Measurements from ENCODE around the gene SZRD1. TPM values are rescaled to one million over a fixed set of nuclear protein-coding genes. Genes with fewer than 3 reads are reported as not detected.

SZRD1 gene
- total and polyA plus RNA-seq, 9 of the 15 experiments (the other 6 are each of a cell fraction or from before 2014, with no cell fraction given): 3.9 to 149 (median 82.5) TPM

DNA sequence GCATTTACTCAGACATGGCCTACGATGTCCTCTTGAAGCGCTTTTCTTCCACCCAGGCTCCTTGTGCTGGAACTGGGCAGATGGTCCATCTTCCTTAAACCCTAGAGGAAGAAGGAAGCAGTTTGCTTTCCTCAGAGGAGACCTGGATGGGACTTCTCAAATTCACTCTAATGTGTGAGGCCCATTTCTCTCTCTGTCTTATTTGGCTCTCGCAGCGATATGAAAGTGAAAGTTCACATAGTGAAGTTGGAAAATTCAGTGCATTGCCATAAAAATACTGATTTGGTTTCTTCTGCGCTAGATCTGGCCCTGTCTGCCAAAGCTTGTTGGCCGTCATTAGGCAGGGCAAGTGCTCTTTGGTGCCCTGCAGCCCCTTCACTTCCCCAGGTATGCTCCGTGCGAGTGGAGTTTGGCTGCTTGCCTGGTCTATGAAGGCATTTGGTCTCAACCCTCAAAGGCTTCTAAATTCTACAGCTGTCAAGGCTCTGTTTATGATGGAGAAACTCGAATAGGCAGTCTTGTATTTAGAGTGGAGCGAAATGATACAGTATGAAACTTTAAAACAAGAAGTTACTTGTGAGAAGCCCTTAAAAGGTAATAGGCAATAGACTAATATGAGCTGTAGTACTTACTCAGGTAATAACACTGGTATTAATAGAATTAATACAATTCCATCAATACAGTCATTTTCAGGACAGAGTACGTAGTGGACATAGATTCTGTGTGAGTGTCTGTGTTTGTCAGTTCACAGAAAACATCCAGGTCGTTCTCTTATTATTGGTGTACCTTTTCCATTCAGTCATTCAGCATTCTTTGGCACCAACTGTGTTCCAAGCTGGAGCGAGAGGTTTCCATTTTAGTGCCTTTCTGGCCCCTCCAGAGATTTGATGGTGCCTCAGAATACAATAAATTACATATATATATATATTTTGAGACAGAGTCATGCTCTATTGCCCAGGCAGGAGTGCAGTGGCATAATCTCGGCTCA, 20.5 kb downstream of the SZRD1 start:
- in situ Hi-C loops (cut with MboI): no loop called here
- no peak overlapping the region for H3K9ac ChIP-seq (ENCODE audit: insufficient read depth in 1 of 2, low read depth in 2 of 2, low read length in 2 of 2)

More for the DNA sequence above, 20.5 kb downstream of the SZRD1 start:
- Histone ChIP-seq H3K27ac (ENCODE audit: extremely low read depth, low read depth, low read length) (no peak overlapping the region), H2AFZ (ENCODE audit: low read depth, low read length) (no peak overlapping the region), H3K79me2 (ENCODE audit: control insufficient read depth, insufficient read depth, low read length) (peaks cover 93% of the 10 kb centered on the region), H3K4me1 (replicated peaks in 1 of 2; ENCODE audit: control insufficient read depth in 2 of 2, insufficient read depth in 2 of 2, low read length in 2 of 2) (peaks cover 3 to 30% of the 10 kb centered on the region in 2 experiments; a peak in 3 of 5 replicates), H3K9me1 (ENCODE audit: control insufficient read depth, insufficient read depth, low read length) (peaks cover 7% of the 10 kb centered on the region), H3K4me2 (ENCODE audit: insufficient read depth, low read length) (no peak overlapping the region), H3K4me3 (no peak overlapping the region), H3K36me3 (ENCODE audit: control insufficient read depth, insufficient read depth, low read length) (peaks cover 29% of the 10 kb centered on the region), H4K20me1 (replicated peaks; ENCODE audit: control insufficient read depth, insufficient read depth, low read length) (peaks cover 64% of the 10 kb centered on the region), H3K9me3 (replicated peaks; ENCODE audit: control insufficient read depth, insufficient read depth, low read depth, low read length) (no peaks in the 10 kb centered on the region), H3K27me3 (ENCODE audit: control insufficient read depth in 2 of 2, insufficient read depth in 2 of 2, low read length in 2 of 2) (no peaks in the 10 kb centered on the region)
- intact Hi-C loops (cut with micrococcal nuclease): no loop called here
- POLR2A ChIA-PET: interaction anchor here (0.6 to 1.3 kb wide), 5 partner anchors 9 to 23 kb away, joined by 3 read pairs; no protein-coding TSS in a partner anchor
- WGBS (ENCODE audit: insufficient coverage, low coverage, missing lambda C conversion rate): 91% methylated on average over 14 of the region's 14 CpGs
- TF ChIP-seq SIN3B (IDR thresholded peaks at IDR 0.05; ENCODE audit: low read depth): no peak
- TF ChIP-seq THRAP3 (IDR thresholded peaks at IDR 0.05; ENCODE audit: borderline replicate concordance): no peak
- no peak for TF ChIP-seq SMARCA5 (IDR thresholded peaks at IDR 0.05)
- TF ChIP-seq, protein P1, sequence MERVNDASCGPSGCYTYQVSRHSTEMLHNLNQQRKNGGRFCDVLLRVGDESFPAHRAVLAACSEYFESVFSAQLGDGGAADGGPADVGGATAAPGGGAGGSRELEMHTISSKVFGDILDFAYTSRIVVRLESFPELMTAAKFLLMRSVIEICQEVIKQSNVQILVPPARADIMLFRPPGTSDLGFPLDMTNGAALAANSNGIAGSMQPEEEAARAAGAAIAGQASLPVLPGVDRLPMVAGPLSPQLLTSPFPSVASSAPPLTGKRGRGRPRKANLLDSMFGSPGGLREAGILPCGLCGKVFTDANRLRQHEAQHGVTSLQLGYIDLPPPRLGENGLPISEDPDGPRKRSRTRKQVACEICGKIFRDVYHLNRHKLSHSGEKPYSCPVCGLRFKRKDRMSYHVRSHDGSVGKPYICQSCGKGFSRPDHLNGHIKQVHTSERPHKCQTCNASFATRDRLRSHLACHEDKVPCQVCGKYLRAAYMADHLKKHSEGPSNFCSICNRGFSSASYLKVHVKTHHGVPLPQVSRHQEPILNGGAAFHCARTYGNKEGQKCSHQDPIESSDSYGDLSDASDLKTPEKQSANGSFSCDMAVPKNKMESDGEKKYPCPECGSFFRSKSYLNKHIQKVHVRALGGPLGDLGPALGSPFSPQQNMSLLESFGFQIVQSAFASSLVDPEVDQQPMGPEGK (CRISPR knock-in tag; IDR thresholded peaks at IDR 0.05; ENCODE audit: borderline replicate concordance): no peak
- TF ChIP-seq, protein P2, sequence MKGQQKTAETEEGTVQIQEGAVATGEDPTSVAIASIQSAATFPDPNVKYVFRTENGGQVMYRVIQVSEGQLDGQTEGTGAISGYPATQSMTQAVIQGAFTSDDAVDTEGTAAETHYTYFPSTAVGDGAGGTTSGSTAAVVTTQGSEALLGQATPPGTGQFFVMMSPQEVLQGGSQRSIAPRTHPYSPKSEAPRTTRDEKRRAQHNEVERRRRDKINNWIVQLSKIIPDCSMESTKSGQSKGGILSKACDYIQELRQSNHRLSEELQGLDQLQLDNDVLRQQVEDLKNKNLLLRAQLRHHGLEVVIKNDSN (CRISPR knock-in tag; IDR thresholded peaks at IDR 0.05): no peak
- no peak for TF ChIP-seq CHD4 (IDR thresholded peaks at IDR 0.05; ENCODE audit: insufficient read depth, insufficient replicate concordance, low read depth, low read length, poor library complexity, severe bottlenecking)
- TF ChIP-seq PHB2 (IDR thresholded peaks at IDR 0.05; ENCODE audit: low read depth): no peak
- no peak for TF ChIP-seq PTBP1 (IDR thresholded peaks at IDR 0.05; ENCODE audit: low read depth, low read length)
- no peak for TF ChIP-seq ZNF146 (CRISPR knock-in tag; IDR thresholded peaks at IDR 0.05; ENCODE audit: unreplicated experiment)
- no peak for TF ChIP-seq CBFA2T3 (IDR thresholded peaks at IDR 0.05)
- no peak for TF ChIP-seq ZFP30 (CRISPR knock-in tag; IDR thresholded peaks at IDR 0.05; ENCODE audit: borderline replicate concordance)
- no peak for TF ChIP-seq FOXJ3 (CRISPR knock-in tag; IDR thresholded peaks at IDR 0.05)
- TF ChIP-seq ZNF583 (CRISPR knock-in tag; IDR thresholded peaks at IDR 0.05): no peak
- TF ChIP-seq, protein P3, sequence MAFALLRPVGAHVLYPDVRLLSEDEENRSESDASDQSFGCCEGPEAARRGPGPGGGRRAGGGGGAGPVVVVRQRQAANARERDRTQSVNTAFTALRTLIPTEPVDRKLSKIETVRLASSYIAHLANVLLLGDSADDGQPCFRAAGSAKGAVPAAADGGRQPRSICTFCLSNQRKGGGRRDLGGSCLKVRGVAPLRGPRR (CRISPR knock-in tag; IDR thresholded peaks at IDR 0.05): no peak
- TF ChIP-seq DACH1 (IDR thresholded peaks at IDR 0.05; ENCODE audit: partially characterized antibody): no peak
- TF ChIP-seq HDAC6 (IDR thresholded peaks at IDR 0.05; ENCODE audit: low read depth, low read length): no peak
- no peak for TF ChIP-seq ETV5 (CRISPR knock-in tag; IDR thresholded peaks at IDR 0.05; ENCODE audit: low read depth)
- TF ChIP-seq STAT5B (CRISPR knock-in tag; IDR thresholded peaks at IDR 0.05): no peak
- no peak for TF ChIP-seq ZNF282 (CRISPR knock-in tag; IDR thresholded peaks at IDR 0.05)
- no peak for TF ChIP-seq ZNF695 (CRISPR knock-in tag; IDR thresholded peaks at IDR 0.05)
- DNase-seq (ENCODE audit: extremely low read depth in 1 of 4, low spot score in 3 of 4): no peak
- BruUV-seq (replicated peaks): no TSS peak
- no peak for FAIRE-seq
- no peak for ATAC-seq
- CTCF ChIA-PET (ENCODE audit: low intra/inter-chr PET ratio): no interaction called here
